Neural cell (in vitro differentiated cells): ENCODE results near the gene KHK. TPM values are rescaled to one million over a fixed set of nuclear protein-coding genes. Genes with fewer than 3 reads are reported as not detected.
A peak's percentile ranks its signal among the peaks of the same experiment; 100 is the strongest.

Experiments used
- H2AFZ ChIP-seq: fragments of 200-600, 300-800 bp; sonication (generic), shearing (Covaris generic); 2 replicates; pipeline ENCODE4 v1.6.0; 2014; ENCODE audit warnings: low read depth, mild to moderate bottlenecking, antibody characterized with exemption, low read length, moderate library complexity
- H3F3A ChIP-seq: fragments of 200-600 bp; shearing (Covaris generic); 2 replicates; pipeline ENCODE4 v1.6.1; 2016; ENCODE audit warnings: mild to moderate bottlenecking, moderate library complexity, mixed read lengths, antibody characterized with exemption, low read length; ENCODE audit not compliant: insufficient read depth, poor library complexity, severe bottlenecking
- H3K27ac ChIP-seq: fragments of 200-600, 300-800 bp; sonication (generic), shearing (Covaris generic); 2 replicates; pipeline ENCODE4 v1.5.1; 2014; ENCODE audit warnings: mild to moderate bottlenecking, low read length, moderate library complexity
- H3K27me3 ChIP-seq: fragments of 300-800, 200-600 bp; sonication (generic), shearing (Covaris generic); 2 replicates; pipeline ENCODE4 v1.6.0; 2014; ENCODE audit warnings: mild to moderate bottlenecking, low read depth, low read length, moderate library complexity; ENCODE audit not compliant: insufficient read depth
- H3K36me3 ChIP-seq: fragments of 300-800, 200-600 bp; sonication (generic), shearing (Covaris generic); 2 replicates; pipeline ENCODE4 v1.5.1; 2014; ENCODE audit warnings: mild to moderate bottlenecking, antibody characterized with exemption, low read length, moderate library complexity; ENCODE audit not compliant: insufficient read depth
- H3K4me2 ChIP-seq: fragments of 300-800, 200-600 bp; sonication (generic), shearing (Covaris generic); 2 replicates; pipeline ENCODE4 v1.6.0; 2014; ENCODE audit warnings: mild to moderate bottlenecking, low read length
- H3K4me3 ChIP-seq: fragments of 300-800, 200-600 bp; sonication (generic), shearing (Covaris generic); 2 replicates; pipeline ENCODE4 v1.5.1; 2014; ENCODE audit warnings: mild to moderate bottlenecking, low read length, moderate library complexity
- H3K79me2 ChIP-seq: fragments of 200-600 bp; shearing (Covaris generic); replicated peaks from 2 replicates; pipeline ENCODE4 v1.6.0; 2014; ENCODE audit warnings: mild to moderate bottlenecking, low read length, moderate library complexity; ENCODE audit not compliant: insufficient read depth
- H3K9ac ChIP-seq: fragments of 300-800, 200-600 bp; sonication (generic), shearing (Covaris generic); 2 replicates; pipeline ENCODE4 v1.6.1; 2016; ENCODE audit warnings: mild to moderate bottlenecking, low read length, mixed read lengths
- H3K9me2 ChIP-seq: fragments of 200-600 bp; shearing (Covaris generic); 2 replicates; pipeline ENCODE4 v1.6.1; 2016; ENCODE audit warnings: mild to moderate bottlenecking, low read length, mixed read lengths; ENCODE audit not compliant: insufficient read depth
- H3K9me3 ChIP-seq: fragments of 200-600, 300-800 bp; sonication (generic), shearing (Covaris generic); 2 replicates; pipeline ENCODE4 v1.6.1; 2016; ENCODE audit warnings: mild to moderate bottlenecking, mixed run types, low read length, moderate library complexity, mixed read lengths
- H4K20me1 ChIP-seq: fragments of 200-600 bp; shearing (Covaris generic); 2 replicates; pipeline ENCODE4 v1.6.1; 2016; ENCODE audit warnings: mild to moderate bottlenecking, mixed run types; ENCODE audit not compliant: insufficient read depth
- EP300 ChIP-seq: fragments of 450-650 bp; conservative IDR thresholded peaks from 2 replicates; pipeline ENCODE4 v1.6.1; 2014; ENCODE audit warnings: antibody characterized with exemption, mild to moderate bottlenecking, moderate library complexity; ENCODE audit not compliant: poor library complexity, severe bottlenecking
- EZH2 ChIP-seq: fragments of 200-600, 300-800 bp; shearing (Covaris generic), sonication (generic); IDR thresholded peaks from 2 replicates; pipeline ENCODE4 v1.6.1; 2014; ENCODE audit warnings: antibody characterized with exemption, low read length, borderline replicate concordance, mild to moderate bottlenecking; ENCODE audit not compliant: insufficient read depth, poor library complexity, severe bottlenecking
- MXI1 ChIP-seq: fragments of 450-650 bp; conservative IDR thresholded peaks from 2 replicates; pipeline ENCODE4 v1.6.1; 2014; ENCODE audit warnings: antibody characterized with exemption, mild to moderate bottlenecking; ENCODE audit not compliant: poor library complexity, severe bottlenecking
- POLR2AphosphoS5 ChIP-seq: IDR thresholded peaks from 2 replicates; pipeline ENCODE4 v1.6.1; 2012
- RAD21 ChIP-seq: fragments of 450-650 bp; conservative IDR thresholded peaks from 2 replicates; pipeline ENCODE4 v1.6.1; 2014; ENCODE audit warnings: antibody characterized with exemption, mild to moderate bottlenecking, moderate library complexity
- SMC3 ChIP-seq: fragments of 450-650 bp; conservative IDR thresholded peaks from 2 replicates; pipeline ENCODE4 v1.6.1; 2014; ENCODE audit warnings: antibody characterized with exemption, mild to moderate bottlenecking, moderate library complexity; ENCODE audit not compliant: poor library complexity
- TAF1 ChIP-seq: IDR thresholded peaks from 2 replicates; pipeline ENCODE4 v1.6.1; 2012; ENCODE audit warnings: low read depth
- polyA plus RNA-seq: library from polyadenylated mRNA; depleted of rRNA; stranded (reverse); fragments of >200 nt; gene quantifications from 2 replicates; pipeline ENCODE4 v1.2.3, GENCODE V29; 2014
- TF ChIP-seq, protein P1 (sequence below): fragments of 450-650 bp; IDR thresholded peaks from 2 replicates; pipeline ENCODE4 v1.5.1; 2014; ENCODE audit warnings: antibody characterized with exemption, mild to moderate bottlenecking, moderate library complexity; ENCODE audit not compliant: poor library complexity, severe bottlenecking
- TF ChIP-seq, protein P2 (sequence below): IDR thresholded peaks from 2 replicates; pipeline ENCODE4 v1.6.1; 2012; ENCODE audit warnings: borderline replicate concordance

KHK gene
- polyA plus RNA-seq, 1 donor from 2014 or later: 4.1 TPM

DNA sequence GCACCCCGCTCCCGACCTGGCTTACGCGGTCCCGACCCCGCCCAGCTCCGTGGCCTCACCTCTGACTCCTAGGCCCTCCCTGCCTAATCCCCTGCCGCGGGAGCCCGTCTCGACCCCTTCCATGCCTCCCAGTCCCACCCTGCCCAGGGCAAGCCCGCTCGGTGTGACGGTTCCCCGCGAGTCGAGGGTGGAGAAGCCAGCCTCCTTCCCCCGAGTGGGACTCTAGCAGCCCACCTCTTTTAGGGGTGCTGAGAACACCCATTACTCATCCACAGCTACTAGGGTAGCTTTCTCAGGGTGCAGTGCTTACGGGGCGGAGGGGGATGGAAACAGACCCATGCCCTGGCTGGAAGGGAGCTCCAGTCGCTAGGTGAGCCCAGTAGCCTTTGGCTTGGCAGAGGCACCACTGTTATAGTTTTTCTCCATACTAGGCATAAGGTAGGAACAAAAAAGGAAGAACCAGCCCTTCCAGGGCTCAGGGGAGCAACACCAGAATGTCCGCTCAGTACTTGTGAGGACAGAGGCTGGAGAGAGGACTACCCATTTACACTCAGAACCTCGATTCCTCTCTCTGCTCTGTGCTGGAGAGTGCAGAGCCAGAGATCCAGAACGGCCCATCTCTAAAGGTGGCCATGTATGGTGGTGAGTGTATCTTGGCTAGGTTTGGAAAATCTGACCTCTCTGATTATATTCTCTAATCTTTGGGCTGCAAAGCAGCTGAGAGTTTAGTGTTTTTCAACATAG is 34.5 kb upstream of the KHK start:
- peak overlapping the region; percentile 92 for H3K9ac ChIP-seq
- peak overlapping the region; percentile 90 for H3K27ac ChIP-seq
- no peaks in the 10 kb centered on the region for H3K9me3 ChIP-seq
- H3K27me3 ChIP-seq: no peaks in the 10 kb centered on the region
- H3K36me3 ChIP-seq: no peaks in the 10 kb centered on the region
- peaks cover 7% of the 10 kb centered on the region for H3K79me2 ChIP-seq
- peak overlapping the region; percentile 89 for H3K4me3 ChIP-seq
- H3F3A ChIP-seq: peaks cover 6% of the 10 kb centered on the region
- H2AFZ ChIP-seq: peak overlapping the region; percentile 63
- no peaks in the 10 kb centered on the region for H3K9me2 ChIP-seq
- H3K4me2 ChIP-seq: peak overlapping the region; percentile 74
- H4K20me1 ChIP-seq: no peaks in the 10 kb centered on the region
- TF ChIP-seq EP300 (no peak), RAD21 (no peak), TAF1 (no peak), MXI1 (no peak), EZH2 (no peak), POLR2AphosphoS5 (no peak), SMC3 (no peak)
- TF ChIP-seq, protein P1, sequence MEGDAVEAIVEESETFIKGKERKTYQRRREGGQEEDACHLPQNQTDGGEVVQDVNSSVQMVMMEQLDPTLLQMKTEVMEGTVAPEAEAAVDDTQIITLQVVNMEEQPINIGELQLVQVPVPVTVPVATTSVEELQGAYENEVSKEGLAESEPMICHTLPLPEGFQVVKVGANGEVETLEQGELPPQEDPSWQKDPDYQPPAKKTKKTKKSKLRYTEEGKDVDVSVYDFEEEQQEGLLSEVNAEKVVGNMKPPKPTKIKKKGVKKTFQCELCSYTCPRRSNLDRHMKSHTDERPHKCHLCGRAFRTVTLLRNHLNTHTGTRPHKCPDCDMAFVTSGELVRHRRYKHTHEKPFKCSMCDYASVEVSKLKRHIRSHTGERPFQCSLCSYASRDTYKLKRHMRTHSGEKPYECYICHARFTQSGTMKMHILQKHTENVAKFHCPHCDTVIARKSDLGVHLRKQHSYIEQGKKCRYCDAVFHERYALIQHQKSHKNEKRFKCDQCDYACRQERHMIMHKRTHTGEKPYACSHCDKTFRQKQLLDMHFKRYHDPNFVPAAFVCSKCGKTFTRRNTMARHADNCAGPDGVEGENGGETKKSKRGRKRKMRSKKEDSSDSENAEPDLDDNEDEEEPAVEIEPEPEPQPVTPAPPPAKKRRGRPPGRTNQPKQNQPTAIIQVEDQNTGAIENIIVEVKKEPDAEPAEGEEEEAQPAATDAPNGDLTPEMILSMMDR: no peak
- TF ChIP-seq, protein P2, sequence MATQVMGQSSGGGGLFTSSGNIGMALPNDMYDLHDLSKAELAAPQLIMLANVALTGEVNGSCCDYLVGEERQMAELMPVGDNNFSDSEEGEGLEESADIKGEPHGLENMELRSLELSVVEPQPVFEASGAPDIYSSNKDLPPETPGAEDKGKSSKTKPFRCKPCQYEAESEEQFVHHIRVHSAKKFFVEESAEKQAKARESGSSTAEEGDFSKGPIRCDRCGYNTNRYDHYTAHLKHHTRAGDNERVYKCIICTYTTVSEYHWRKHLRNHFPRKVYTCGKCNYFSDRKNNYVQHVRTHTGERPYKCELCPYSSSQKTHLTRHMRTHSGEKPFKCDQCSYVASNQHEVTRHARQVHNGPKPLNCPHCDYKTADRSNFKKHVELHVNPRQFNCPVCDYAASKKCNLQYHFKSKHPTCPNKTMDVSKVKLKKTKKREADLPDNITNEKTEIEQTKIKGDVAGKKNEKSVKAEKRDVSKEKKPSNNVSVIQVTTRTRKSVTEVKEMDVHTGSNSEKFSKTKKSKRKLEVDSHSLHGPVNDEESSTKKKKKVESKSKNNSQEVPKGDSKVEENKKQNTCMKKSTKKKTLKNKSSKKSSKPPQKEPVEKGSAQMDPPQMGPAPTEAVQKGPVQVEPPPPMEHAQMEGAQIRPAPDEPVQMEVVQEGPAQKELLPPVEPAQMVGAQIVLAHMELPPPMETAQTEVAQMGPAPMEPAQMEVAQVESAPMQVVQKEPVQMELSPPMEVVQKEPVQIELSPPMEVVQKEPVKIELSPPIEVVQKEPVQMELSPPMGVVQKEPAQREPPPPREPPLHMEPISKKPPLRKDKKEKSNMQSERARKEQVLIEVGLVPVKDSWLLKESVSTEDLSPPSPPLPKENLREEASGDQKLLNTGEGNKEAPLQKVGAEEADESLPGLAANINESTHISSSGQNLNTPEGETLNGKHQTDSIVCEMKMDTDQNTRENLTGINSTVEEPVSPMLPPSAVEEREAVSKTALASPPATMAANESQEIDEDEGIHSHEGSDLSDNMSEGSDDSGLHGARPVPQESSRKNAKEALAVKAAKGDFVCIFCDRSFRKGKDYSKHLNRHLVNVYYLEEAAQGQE: no peak

GRCh38 chr2:27053321-27053720 is 33.3 kb upstream of the KHK start:
- H3K4me3 ChIP-seq: no peak overlapping the region
- H3K4me2 ChIP-seq: no peak overlapping the region
- H3K36me3 ChIP-seq: no peaks in the 10 kb centered on the region
- no peaks in the 10 kb centered on the region for H3K27me3 ChIP-seq
- no peaks in the 10 kb centered on the region for H3K9me2 ChIP-seq
- H3K27ac ChIP-seq: no peak overlapping the region
- TF ChIP-seq MXI1 (no peak), RAD21 (no peak), EZH2 (no peak), POLR2AphosphoS5 (no peak), SMC3 (no peak)
- TF ChIP-seq, protein P1: no peak
- TF ChIP-seq, protein P2: no peak
- peaks cover 3% of the 10 kb centered on the region for H3F3A ChIP-seq
- H3K9me3 ChIP-seq: no peaks in the 10 kb centered on the region
- H2AFZ ChIP-seq: no peak overlapping the region
- peaks cover 7% of the 10 kb centered on the region for H3K79me2 ChIP-seq
- no peaks in the 10 kb centered on the region for H4K20me1 ChIP-seq
- H3K9ac ChIP-seq: no peak overlapping the region
